Measurements from ENCODE around the gene HDGFL2.

Gene HDGFL2

DNA sequence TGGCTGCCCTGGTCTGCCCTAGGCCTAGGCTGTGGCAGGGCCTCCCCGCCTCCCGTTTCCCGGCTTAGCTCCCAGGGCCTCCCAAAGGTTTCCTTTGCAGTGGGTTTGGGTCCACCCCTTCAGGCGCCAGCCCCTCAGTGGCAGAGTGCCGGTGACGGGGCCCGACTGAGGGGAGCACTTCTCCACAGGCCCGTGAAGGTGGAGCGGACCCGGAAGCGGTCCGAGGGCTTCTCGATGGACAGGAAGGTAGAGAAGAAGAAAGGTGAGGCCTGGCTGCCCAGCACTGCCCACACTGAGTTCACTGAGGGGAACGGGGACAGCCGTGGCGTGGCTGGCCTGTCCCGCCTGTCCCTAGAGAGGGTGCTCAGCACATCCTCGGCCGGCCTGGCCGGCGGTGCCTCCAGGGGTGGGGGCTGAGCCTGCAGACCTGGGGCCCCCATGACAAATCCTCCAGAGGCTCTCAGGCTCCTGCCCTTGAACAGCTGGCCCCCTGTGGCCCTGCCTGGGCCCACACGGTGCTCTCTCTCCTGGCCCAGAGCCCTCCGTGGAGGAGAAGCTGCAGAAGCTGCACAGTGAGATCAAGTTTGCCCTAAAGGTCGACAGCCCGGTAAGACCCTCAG lies 25.8 kb downstream of the HDGFL2 start:
- H3K27me3 ChIP-seq (replicated peaks; ENCODE audit: control insufficient read depth, insufficient read depth, low read length), result no peaks in the 10 kb centered on the region
- no peak overlapping the region for H3K4me3 ChIP-seq (replicated peaks; ENCODE audit: low read depth, low read length)
- peaks cover 30% of the 10 kb centered on the region for H3K36me3 ChIP-seq (ENCODE audit: control insufficient read depth, insufficient read depth, low read length)
- no peak for DNase-seq (ENCODE audit: extremely low read depth, insufficient read length)
- TF ChIP-seq, protein P1, sequence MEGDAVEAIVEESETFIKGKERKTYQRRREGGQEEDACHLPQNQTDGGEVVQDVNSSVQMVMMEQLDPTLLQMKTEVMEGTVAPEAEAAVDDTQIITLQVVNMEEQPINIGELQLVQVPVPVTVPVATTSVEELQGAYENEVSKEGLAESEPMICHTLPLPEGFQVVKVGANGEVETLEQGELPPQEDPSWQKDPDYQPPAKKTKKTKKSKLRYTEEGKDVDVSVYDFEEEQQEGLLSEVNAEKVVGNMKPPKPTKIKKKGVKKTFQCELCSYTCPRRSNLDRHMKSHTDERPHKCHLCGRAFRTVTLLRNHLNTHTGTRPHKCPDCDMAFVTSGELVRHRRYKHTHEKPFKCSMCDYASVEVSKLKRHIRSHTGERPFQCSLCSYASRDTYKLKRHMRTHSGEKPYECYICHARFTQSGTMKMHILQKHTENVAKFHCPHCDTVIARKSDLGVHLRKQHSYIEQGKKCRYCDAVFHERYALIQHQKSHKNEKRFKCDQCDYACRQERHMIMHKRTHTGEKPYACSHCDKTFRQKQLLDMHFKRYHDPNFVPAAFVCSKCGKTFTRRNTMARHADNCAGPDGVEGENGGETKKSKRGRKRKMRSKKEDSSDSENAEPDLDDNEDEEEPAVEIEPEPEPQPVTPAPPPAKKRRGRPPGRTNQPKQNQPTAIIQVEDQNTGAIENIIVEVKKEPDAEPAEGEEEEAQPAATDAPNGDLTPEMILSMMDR (IDR thresholded peaks at IDR 0.05; ENCODE audit: insufficient read depth, low read length, poor library complexity, severe bottlenecking), result no peak

- no peak for DNase-seq (ENCODE audit: extremely low read depth, insufficient read length)
- H3K36me3 ChIP-seq (ENCODE audit: control insufficient read depth, insufficient read depth, low read length), result peaks cover 27% of the 10 kb centered on the region
- H3K27me3 ChIP-seq (replicated peaks; ENCODE audit: control insufficient read depth, insufficient read depth, low read length), result no peaks in the 10 kb centered on the region
- TF ChIP-seq, protein P1 (IDR thresholded peaks at IDR 0.05; ENCODE audit: insufficient read depth, low read length, poor library complexity, severe bottlenecking), result no peak
- no peak overlapping the region for H3K4me3 ChIP-seq (replicated peaks; ENCODE audit: low read depth, low read length)
Measured at GRCh38 chr19:4498694-4499093, 26.6 kb downstream of the HDGFL2 start.

- TF ChIP-seq, protein P1 (IDR thresholded peaks at IDR 0.05; ENCODE audit: insufficient read depth, low read length, poor library complexity, severe bottlenecking), result no peak
- no peak for DNase-seq (ENCODE audit: extremely low read depth, insufficient read length)
- Histone ChIP-seq H3K4me3 (replicated peaks; ENCODE audit: low read depth, low read length) (no peak overlapping the region), H3K36me3 (ENCODE audit: control insufficient read depth, insufficient read depth, low read length) (peaks cover 27% of the 10 kb centered on the region), H3K27me3 (replicated peaks; ENCODE audit: control insufficient read depth, insufficient read depth, low read length) (no peaks in the 10 kb centered on the region)
Measured at GRCh38 chr19:4499318-4499717, 27.2 kb downstream of the HDGFL2 start.

GRCh38 chr19:4499855-4500254 lies 27.8 kb downstream of the HDGFL2 start:
- Histone ChIP-seq H3K27me3 (replicated peaks; ENCODE audit: control insufficient read depth, insufficient read depth, low read length) (no peaks in the 10 kb centered on the region), H3K4me3 (replicated peaks; ENCODE audit: low read depth, low read length) (no peak overlapping the region), H3K36me3 (ENCODE audit: control insufficient read depth, insufficient read depth, low read length) (peaks cover 31% of the 10 kb centered on the region)
- no peak for DNase-seq (ENCODE audit: extremely low read depth, insufficient read length)
- TF ChIP-seq, protein P1 (IDR thresholded peaks at IDR 0.05; ENCODE audit: insufficient read depth, low read length, poor library complexity, severe bottlenecking), result no peak

- peaks cover 30% of the 10 kb centered on the region for H3K36me3 ChIP-seq (ENCODE audit: control insufficient read depth, insufficient read depth, low read length)
- H3K27me3 ChIP-seq (replicated peaks; ENCODE audit: control insufficient read depth, insufficient read depth, low read length), result no peaks in the 10 kb centered on the region
- no peak for DNase-seq (ENCODE audit: extremely low read depth, insufficient read length)
- TF ChIP-seq, protein P1 (IDR thresholded peaks at IDR 0.05; ENCODE audit: insufficient read depth, low read length, poor library complexity, severe bottlenecking), result no peak
- H3K4me3 ChIP-seq (replicated peaks; ENCODE audit: low read depth, low read length), result no peak overlapping the region
Measured at GRCh38 chr19:4500841-4501591, 28.9 kb downstream of the HDGFL2 start.
